Measurements from ENCODE around the gene ZNF469. TPM values are rescaled to one million over a fixed set of nuclear protein-coding genes. Genes with fewer than 3 reads are reported as not detected.

Gene ZNF469
- total RNA-seq, 6 donors from 2014 or later: 0.98 to 4.2 (median 2.4) TPM

GRCh38 chr16:88356124-88356726 lies 26.5 kb upstream of the ZNF469 start:
- no peaks in the 10 kb centered on the region for H3K27me3 ChIP-seq
- 67 to 76% methylated on average over 6 to 15 of the region's 15 CpGs for WGBS, 2 donors
- no peaks in the 10 kb centered on the region for H3K9me3 ChIP-seq
- TF ChIP-seq CTCF (IDR thresholded peaks at IDR 0.05) (no peak), POLR2A (IDR thresholded peaks at IDR 0.05) (no peak)
- no peak for DNase-seq
- H3K4me3 ChIP-seq: no peak overlapping the region
- H3K4me1 ChIP-seq: no peaks in the 10 kb centered on the region
- no peaks in the 10 kb centered on the region for H3K36me3 ChIP-seq
- no peak overlapping the region for H3K27ac ChIP-seq
- no peak for ATAC-seq (ENCODE audit: low FRiP score in 2 of 2)

GRCh38 chr16:88356727-88357199 lies 26.0 kb upstream of the ZNF469 start:
- Histone ChIP-seq H3K27ac (no peak overlapping the region), H3K9me3 (peaks cover 0 to under 1% (median 0%) of the 10 kb centered on the region in 4 donors), H3K36me3 (no peaks in the 10 kb centered on the region), H3K4me1 (no peaks in the 10 kb centered on the region), H3K27me3 (no peaks in the 10 kb centered on the region), H3K4me3 (no peak overlapping the region)
- ATAC-seq (ENCODE audit: low FRiP score in 2 of 2) (no peak), DNase-seq (peak in 1 of 2 donors; percentile 61)
- TF ChIP-seq POLR2AphosphoS5 (IDR thresholded peaks at IDR 0.05) (no peak), CTCF (IDR thresholded peaks at IDR 0.05) (no peak), POLR2A (IDR thresholded peaks at IDR 0.05) (no peak), EP300 (IDR thresholded peaks at IDR 0.05) (no peak)
- WGBS, 2 donors: 91 to 92% methylated on average over 5 to 13 of the region's 13 CpGs

DNA sequence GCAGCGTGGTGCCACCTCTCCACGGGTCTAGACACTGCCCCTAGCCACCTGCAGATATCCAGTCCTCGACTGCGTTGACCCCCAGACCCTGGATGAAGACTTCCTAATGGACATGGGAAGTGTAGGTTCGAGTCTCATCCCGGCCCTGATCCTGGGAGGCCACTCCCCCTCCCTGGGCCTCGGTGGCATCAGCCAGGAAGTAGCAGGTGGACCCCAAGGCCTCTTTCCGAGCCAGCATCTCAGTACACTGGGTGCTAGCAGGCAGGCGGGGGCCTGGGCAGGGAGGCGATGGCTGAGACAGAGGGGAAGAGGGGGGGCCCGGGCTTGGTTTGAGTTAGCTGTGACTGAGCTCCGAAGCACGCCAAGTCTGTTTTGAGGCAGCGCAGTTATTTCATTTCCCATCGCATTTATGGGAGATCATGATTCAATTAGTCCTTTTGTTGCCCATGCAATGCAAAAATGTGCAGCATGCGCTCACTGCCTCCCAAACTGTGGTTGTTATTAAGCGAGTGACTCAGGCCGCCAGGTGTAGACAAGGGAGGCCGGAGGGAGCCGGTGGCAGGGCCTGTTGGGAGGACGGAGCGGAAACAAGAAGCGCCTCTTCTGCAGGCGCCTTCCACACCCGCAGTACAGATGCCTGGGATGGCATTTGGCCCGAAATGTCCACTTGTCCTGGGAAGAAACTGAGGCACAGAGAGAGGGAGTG lies 25.3 kb upstream of the ZNF469 start:
- Histone ChIP-seq H3K4me1 (no peaks in the 10 kb centered on the region), H3K9me3 (peaks cover 0 to 5% (median 0%) of the 10 kb centered on the region in 4 donors), H3K36me3 (no peaks in the 10 kb centered on the region), H3K27ac (no peak overlapping the region), H3K4me3 (no peak overlapping the region), H3K27me3 (no peaks in the 10 kb centered on the region)
- TF ChIP-seq POLR2AphosphoS5 (IDR thresholded peaks at IDR 0.05) (no peak), EP300 (IDR thresholded peaks at IDR 0.05) (no peak), CTCF (IDR thresholded peaks at IDR 0.05) (no peak), POLR2A (IDR thresholded peaks at IDR 0.05) (no peak)
- 91 to 93% methylated on average over 18 to 19 of the region's 26 CpGs for WGBS, 2 donors
- ATAC-seq (ENCODE audit: low FRiP score in 2 of 2) (no peak), DNase-seq (peak in 1 of 2 donors; percentile 67)

GRCh38 chr16:88358023-88358420 lies 24.7 kb upstream of the ZNF469 start:
- Histone ChIP-seq H3K27ac (no peak overlapping the region), H3K4me1 (no peaks in the 10 kb centered on the region), H3K4me3 (no peak overlapping the region), H3K9me3 (peaks cover 0 to 5% (median 0%) of the 10 kb centered on the region in 4 donors), H3K27me3 (no peaks in the 10 kb centered on the region), H3K36me3 (no peaks in the 10 kb centered on the region)
- TF ChIP-seq CTCF (IDR thresholded peaks at IDR 0.05) (no peak), EP300 (IDR thresholded peaks at IDR 0.05) (no peak), POLR2A (IDR thresholded peaks at IDR 0.05) (no peak), POLR2AphosphoS5 (IDR thresholded peaks at IDR 0.05) (no peak)
- 68 to 72% methylated on average over 6 to 16 of the region's 16 CpGs for WGBS, 2 donors
- DNase-seq: peak in 1 of 2 donors; percentile 65
- no peak for ATAC-seq (ENCODE audit: low FRiP score in 2 of 2)

Data from upper lobe of left lung (tissue), 6 donors.